GM19468 (cell line): Measurements from ENCODE around the gene TAB2.
"Not testable (repeated sequence)": the region's sequence is repeated elsewhere in the genome, so short reads cannot be mapped to it uniquely, and the experiment has no call there.

Experiments used
- ATAC-seq: cut with Tn5 transposase; IDR thresholded peaks from one replicate; pipeline ENCODE4 v1.9.1; 2021; ENCODE audit warnings: mild to moderate bottlenecking, moderate library complexity, moderate number of reproducible peaks; ENCODE audit not compliant: unreplicated experiment; ENCODE audit errors: extremely low read depth

Gene TAB2

GRCh38 chr6:149435919-149436586 is 118.5 kb downstream of the TAB2 start:
- ATAC-seq, result no peak

GRCh38 chr6:149436647-149437046 is 119.1 kb downstream of the TAB2 start:
- no peak for ATAC-seq

- no peak for ATAC-seq
These were observed 119.7 kb downstream of the TAB2 start for GRCh38 chr6:149437212-149437611.

- ATAC-seq, result no peak
These were observed 121.3 kb downstream of the TAB2 start for GRCh38 chr6:149438855-149439254.

- no peak for ATAC-seq
These were observed 122.1 kb downstream of the TAB2 start for GRCh38 chr6:149439626-149440025.

- no peak for ATAC-seq
These were observed 123.5 kb downstream of the TAB2 start for GRCh38 chr6:149440735-149441671.

GRCh38 chr6:149441740-149442139 is 124.2 kb downstream of the TAB2 start:
- ATAC-seq, result no peak

- no peak for ATAC-seq
These were observed 126.1 kb downstream of the TAB2 start for GRCh38 chr6:149443411-149444181.

- ATAC-seq, result not testable (repeated sequence)
These were observed 127.0 kb downstream of the TAB2 start for GRCh38 chr6:149444360-149445094.

- peak; percentile 26 for ATAC-seq
These were observed 127.6 kb downstream of the TAB2 start for GRCh38 chr6:149445095-149445466.

GRCh38 chr6:149445573-149445972 is 128.1 kb downstream of the TAB2 start:
- ATAC-seq, result no peak

- no peak for ATAC-seq
These were observed 129.4 kb downstream of the TAB2 start for GRCh38 chr6:149446791-149447376.

GRCh38 chr6:149448821-149449453 is 131.4 kb downstream of the TAB2 start:
- no peak for ATAC-seq

- ATAC-seq, result no peak
These were observed 132.5 kb downstream of the TAB2 start for GRCh38 chr6:149449831-149450678.

- no peak for ATAC-seq
These were observed 133.3 kb downstream of the TAB2 start for GRCh38 chr6:149450679-149451375.

- no peak for ATAC-seq
These were observed 134.0 kb downstream of the TAB2 start for GRCh38 chr6:149451376-149452036.
